Left cardiac atrium (tissue), 4 donors: ENCODE measurements around the gene COL5A1. TPM values are rescaled to one million over a fixed set of nuclear protein-coding genes. Genes with fewer than 3 reads are reported as not detected.

Experiments used
- ATAC-seq, 2 donors: fragments of 200-7000 bp; cut with Tn5 transposase; one replicate each; pipeline ENCODE4 v1.9.1; 2020; ENCODE audit warnings: mild to moderate bottlenecking in 2 of 2, moderate library complexity in 2 of 2
- DNase-seq: peaks from one replicate; pipeline ENCODE4 v3.0.0-alpha.2; 2020
- intact Hi-C, 2 donors: fragments of 100-400 bp; cut with DNase I; formaldehyde crosslinking; loops; one replicate each; pipeline versions ENCODE4 v1.14.1 to v1.15.1; 2022 to 2023
- long read RNA-seq: library from polyadenylated mRNA; unstranded; transcript quantifications from one replicate; pipeline ENCODE4 v2.0.0, GENCODE V29; 2021
- total RNA-seq, 2 donors: library from RNA; stranded (reverse); fragmentation: NEBNext Ultra II Directional; extraction: Animal tissue kit (Norgen Biotek cat#: 25700); gene quantifications; one replicate each; pipeline ENCODE4 v1.2.1, GENCODE V29; 2021
- donor health status: DM: no; HTN: yes; CAD: no.
- donor health status: DM: no; HTN: yes; CAD: no; lungs with severe emphysema.
- donor health status: DM: yes; HTN: yes; CAD: no.
- donor health status: Dilated cardiomyopathy.

Gene COL5A1
- 10 to 100 TPM; 29.8 to 35.2 TPM for total RNA-seq
- long read RNA-seq, partial matches to known transcripts = 10 of 11 reads
- long read RNA-seq, other reads (novel, unspliced or antisense) = 1 of 11 reads

- intact Hi-C loops = no loop called here
- ATAC-seq (peak; percentile 88 to 89), DNase-seq (peak; percentile 91)
Measured at GRCh38 chr9:134641173-134641989, at the start of gene COL5A1. COL5A1 (plus strand) TSS chr9:134641803; CDS start chr9:134642188, 385 bp downstream.

DNA sequence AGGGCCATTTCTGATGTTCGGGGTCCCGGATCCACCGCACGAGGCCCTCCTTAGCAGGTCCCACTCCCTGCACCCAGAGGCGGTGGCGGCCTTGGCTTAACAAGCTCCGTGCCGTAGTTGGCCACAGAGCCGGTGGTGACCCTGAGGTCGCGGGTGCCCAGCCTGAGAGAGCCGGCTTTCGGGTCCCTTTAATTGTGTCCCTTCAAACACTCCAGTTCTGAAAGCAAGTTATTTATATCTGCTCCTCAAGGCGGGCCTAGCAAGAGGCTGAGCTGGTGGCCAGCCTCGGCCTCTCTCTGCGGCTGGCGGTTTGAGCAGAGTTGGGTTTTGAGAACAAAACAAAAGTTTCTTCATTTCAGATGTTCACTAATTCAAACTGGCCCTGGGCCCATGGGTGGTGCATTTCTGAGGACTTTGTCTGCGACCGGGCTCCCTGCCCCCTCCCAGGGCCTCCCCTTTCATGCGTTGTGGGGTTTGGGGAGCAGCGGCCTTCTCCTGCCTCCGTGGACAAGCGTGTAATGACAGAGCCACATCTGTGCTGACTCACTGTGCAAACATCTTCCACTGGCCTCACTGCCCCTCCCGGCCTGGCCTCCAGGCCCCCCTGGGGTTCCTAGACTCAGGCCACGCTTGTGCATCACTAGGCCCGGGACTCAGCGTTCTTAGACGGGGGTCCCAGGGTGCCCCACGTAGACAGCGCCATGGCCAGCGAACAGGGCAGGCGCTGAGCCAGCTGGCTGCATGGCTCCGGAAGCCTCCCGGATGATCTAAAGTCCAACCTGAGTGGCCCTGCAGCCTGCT, 49.4 kb upstream of the COL5A1 start:
- DNase-seq (peak; percentile 64), ATAC-seq (peak; percentile 62 to 86)
- intact Hi-C loops = no loop called here

- DNase-seq = no peak
- intact Hi-C loops = no loop called here
- no peak for ATAC-seq
Measured at GRCh38 chr9:134592819-134593200, 48.8 kb upstream of the COL5A1 start.

GRCh38 chr9:134593286-134594077, 48.1 kb upstream of the COL5A1 start:
- ATAC-seq (no peak), DNase-seq (no peak)
- intact Hi-C loops = no loop called here

- DNase-seq (no peak), ATAC-seq (no peak)
- intact Hi-C loops = no loop called here
Measured at GRCh38 chr9:134594078-134594941, 47.3 kb upstream of the COL5A1 start.

DNA sequence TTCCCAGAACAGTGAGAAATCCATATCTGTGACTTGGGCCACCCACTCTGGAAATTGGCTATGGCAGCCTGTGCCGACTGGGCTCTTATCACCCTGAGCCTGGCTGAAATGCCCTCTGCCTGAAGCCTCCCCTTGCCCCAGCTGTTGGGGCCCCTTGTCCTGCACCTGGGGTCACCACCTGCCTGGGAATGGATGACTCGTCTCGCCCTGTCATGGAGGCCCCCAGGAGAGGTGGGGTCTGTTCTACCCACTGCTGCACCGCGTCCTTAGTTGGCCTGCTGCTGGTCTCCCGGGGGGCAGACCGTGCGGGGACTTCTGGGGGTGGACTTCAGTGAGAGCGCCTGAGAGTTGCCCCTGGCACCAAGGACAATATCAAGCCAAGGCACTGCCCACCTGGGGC, 46.6 kb upstream of the COL5A1 start:
- DNase-seq = no peak
- intact Hi-C loops = no loop called here
- ATAC-seq = no peak

DNA sequence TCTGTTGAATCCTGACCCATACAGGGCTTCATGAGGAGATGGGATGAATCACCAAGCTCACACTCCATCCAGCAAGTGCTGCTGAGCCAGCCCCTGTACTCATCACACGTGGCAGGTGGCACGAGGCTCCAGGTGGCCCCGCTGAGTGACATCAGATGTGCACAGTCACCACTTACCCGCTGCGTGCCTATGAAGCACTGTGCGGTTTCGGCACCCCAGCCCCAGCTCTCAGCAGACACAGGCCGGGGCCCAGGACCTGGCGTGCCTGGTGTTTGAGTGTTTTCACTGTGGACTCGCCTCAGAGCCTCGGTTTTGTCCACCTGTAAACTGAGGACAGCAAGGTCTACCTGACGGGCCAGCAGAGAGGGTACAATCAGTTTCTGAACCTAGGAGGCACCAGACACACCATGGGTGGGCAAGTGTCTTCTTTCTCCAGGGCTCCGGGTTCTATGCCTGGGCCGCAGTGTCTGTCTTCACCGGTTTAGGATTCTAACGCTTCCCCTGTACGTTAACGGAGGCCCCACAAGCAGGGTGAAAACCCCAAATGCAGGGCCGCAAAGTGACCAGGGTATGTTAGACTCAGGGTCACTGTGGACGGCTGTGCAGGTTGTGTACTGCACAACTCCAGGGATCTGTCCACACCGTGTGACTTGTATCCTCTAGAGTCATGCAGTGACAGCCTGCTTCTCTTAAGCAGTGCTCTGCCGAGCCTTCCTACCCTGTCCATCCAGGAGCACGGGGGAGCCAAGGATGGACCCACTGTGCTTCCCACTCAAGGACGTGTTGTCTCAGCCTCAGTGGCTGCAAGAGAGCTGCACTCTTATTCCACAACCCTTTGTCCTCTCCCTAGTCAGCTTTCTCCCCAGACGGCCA, 44.3 kb upstream of the COL5A1 start:
- intact Hi-C loops = no loop called here
- ATAC-seq = no peak
- DNase-seq = no peak

DNA sequence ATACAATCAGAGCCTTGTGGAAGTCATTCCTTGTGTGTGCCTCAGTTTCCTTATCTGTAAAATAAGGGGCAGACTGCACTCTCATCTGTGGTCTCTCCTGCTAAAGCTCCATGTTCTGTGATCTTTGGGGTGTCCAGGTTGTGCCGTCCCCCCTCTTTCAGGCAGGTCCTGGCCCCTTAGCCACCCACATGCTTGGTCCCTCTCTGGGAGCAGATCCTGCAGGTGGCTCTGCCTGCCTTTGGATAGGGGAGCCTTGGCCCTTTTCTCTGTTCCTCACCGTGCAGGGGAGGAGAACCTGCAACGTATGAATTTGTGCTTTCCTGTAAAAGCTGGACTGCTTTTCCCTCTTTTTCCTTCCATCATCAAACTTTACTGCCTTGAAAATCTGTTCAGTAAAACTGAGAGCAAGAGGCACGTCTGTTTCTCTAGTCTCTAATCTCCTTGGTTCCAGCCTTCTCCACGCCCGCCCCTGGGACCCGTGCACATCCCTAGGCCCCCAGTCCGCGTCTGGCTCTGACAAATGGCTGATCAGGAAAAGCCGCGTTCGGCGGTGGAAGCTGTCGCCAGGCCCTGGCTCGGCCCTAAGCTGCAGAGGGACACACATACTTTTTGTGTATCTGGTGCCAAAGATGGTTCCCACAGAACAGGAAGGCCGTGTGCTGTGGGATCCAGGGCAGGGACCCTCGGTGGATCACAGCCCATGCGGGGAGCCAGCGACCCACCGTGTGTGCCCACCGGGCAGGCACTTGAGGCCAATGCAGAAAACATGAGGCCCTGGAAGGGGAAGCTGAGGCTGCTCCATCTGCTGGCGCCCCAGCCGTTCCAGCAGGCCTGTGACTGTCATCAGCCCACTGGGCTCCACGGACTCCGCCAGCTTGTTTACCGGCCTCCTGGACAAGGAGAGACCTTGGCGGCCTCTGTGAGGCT, 43.4 kb upstream of the COL5A1 start:
- ATAC-seq = peak; percentile 12 to 31
- no peak for DNase-seq
- intact Hi-C loops = no loop called here

GRCh38 chr9:134598884-134599245, 42.7 kb upstream of the COL5A1 start:
- intact Hi-C loops = no loop called here
- no peak for DNase-seq
- ATAC-seq = peak; percentile 17 to 28

DNA sequence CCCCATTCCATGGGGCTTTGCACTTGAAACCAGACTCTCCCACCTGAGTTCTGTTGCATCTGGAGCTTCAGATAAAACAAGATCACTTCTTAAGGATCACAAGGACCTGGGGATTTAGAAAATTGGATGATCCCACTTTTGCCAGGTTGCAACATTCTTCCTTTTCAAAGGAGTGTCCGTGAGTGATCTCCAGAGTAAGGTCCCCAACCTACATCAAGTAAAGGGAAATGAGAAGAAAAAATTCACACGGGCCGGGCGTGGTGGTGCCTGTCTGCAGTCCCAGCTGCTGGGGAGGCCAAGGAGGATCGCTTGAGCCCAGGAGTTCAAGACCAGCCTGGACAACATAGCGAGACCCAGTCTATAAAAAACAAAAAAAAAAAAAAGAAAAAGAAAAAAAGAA, 41.2 kb upstream of the COL5A1 start:
- ATAC-seq (no peak), DNase-seq (no peak)
- intact Hi-C loops = no loop called here

- DNase-seq (no peak), ATAC-seq (no peak)
- intact Hi-C loops = no loop called here
Measured at GRCh38 chr9:134600836-134601638, 40.6 kb upstream of the COL5A1 start.

DNA sequence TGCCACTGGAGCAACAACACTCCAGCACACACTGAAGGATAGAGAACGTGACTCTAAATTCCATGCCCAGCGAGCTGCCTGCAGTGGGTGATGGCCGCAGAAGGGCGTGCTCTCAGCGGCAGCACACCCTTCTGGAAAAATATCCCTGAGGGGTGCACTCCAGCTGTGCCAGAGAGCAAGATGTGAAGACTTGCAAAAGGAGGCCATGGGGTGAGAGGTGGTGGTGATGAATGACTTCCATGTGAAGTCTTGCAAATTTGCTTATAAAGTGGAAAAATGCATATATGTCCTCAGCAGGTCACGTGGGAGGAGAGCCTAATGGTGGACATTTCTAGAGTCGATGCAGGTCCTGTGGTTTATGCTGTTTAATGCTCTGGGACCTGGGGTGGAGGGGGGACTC, 39.8 kb upstream of the COL5A1 start:
- intact Hi-C loops = no loop called here
- ATAC-seq (peak in 1 of 2 donors; percentile 21), DNase-seq (no peak)

GRCh38 chr9:134602547-134603362, 38.8 kb upstream of the COL5A1 start:
- intact Hi-C loops = no loop called here
- ATAC-seq (peak; percentile 60 to 86), DNase-seq (peak; percentile 74)

DNA sequence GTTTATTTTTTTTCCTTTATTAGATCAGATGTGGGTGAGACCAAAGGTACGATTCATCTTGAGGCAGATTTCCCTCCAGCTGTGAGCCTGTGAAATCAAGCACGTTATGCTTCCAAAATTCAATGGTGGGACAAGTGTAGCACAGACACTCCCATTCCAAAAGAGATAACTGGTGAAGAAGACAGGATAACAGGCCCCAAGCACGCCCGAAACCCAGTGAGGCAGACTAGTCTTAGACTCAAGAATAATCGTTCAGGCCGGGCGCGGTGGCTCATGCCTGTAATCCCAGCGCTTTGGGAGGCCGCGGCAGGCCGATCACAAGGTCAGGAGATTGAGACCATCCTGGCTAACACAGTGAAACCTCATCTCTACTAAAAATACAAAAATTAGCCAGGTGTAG, 36.8 kb upstream of the COL5A1 start:
- DNase-seq = peak; percentile 6
- intact Hi-C loops = no loop called here
- no peak for ATAC-seq

GRCh38 chr9:134605351-134605965, 36.1 kb upstream of the COL5A1 start:
- ATAC-seq (no peak), DNase-seq (peak; percentile 5)
- intact Hi-C loops = no loop called here
